AG10803 (cell line): Measurements from ENCODE around the gene C11orf91.

ENCODE experiments used
- DNase-seq: peaks from one replicate; pipeline ENCODE4 v3.0.0; 2010; ENCODE audit warnings: low read depth
- H3K4me3 ChIP-seq: 2 replicates; pipeline ENCODE4 v1.5.1; 2011; ENCODE audit warnings: mild to moderate bottlenecking, low read length, control low read depth
- CTCF ChIP-seq: conservative IDR thresholded peaks from 2 replicates; pipeline ENCODE4 v1.5.1; 2011; ENCODE audit warnings: mild to moderate bottlenecking, low read length, control low read depth, inconsistent platforms

C11orf91 gene

GRCh38 chr11:33652930-33653329 lies 47.7 kb downstream of the C11orf91 start:
- no peak for TF ChIP-seq CTCF
- no peak for DNase-seq
- H3K4me3 ChIP-seq: no peak overlapping the region

- H3K4me3 ChIP-seq: no peak overlapping the region
- no peak for DNase-seq
- TF ChIP-seq CTCF: no peak
Observed at GRCh38 chr11:33652431-33652830, 48.2 kb downstream of the C11orf91 start.

- DNase-seq: peak; percentile 64
- TF ChIP-seq CTCF: no peak
- no peak overlapping the region for H3K4me3 ChIP-seq
Observed at GRCh38 chr11:33651990-33652389, 48.6 kb downstream of the C11orf91 start.

GRCh38 chr11:33651555-33651954 lies 49.1 kb downstream of the C11orf91 start:
- no peak for DNase-seq

GRCh38 chr11:33649944-33650343 lies 50.7 kb downstream of the C11orf91 start:
- no peak for TF ChIP-seq CTCF
- no peak overlapping the region for H3K4me3 ChIP-seq
- no peak for DNase-seq

More at GRCh38 chr11:33651555-33651954, 49.1 kb downstream of the C11orf91 start:
- no peak overlapping the region for H3K4me3 ChIP-seq
- no peak for TF ChIP-seq CTCF
